NB4 (cell line): Measurements from ENCODE around the gene YLPM1.

ENCODE experiments used
- MAX ChIP-seq: IDR thresholded peaks from 2 replicates; pipeline ENCODE4 v1.6.1; 2011; ENCODE audit warnings: low read depth, low read length
- MYC ChIP-seq: IDR thresholded peaks from 2 replicates; pipeline ENCODE4 v1.6.1; 2011; ENCODE audit warnings: low read depth, low read length
- POLR2A ChIP-seq: IDR thresholded peaks from 2 replicates; pipeline ENCODE4 v1.6.1; 2011; ENCODE audit warnings: mild to moderate bottlenecking; ENCODE audit not compliant: insufficient read length; ENCODE audit errors: extremely low read depth
- TF ChIP-seq, protein P1 (sequence below): IDR thresholded peaks from one replicate; pipeline ENCODE4 v1.5.1; 2012; ENCODE audit warnings: low read depth, low read length

DNA sequence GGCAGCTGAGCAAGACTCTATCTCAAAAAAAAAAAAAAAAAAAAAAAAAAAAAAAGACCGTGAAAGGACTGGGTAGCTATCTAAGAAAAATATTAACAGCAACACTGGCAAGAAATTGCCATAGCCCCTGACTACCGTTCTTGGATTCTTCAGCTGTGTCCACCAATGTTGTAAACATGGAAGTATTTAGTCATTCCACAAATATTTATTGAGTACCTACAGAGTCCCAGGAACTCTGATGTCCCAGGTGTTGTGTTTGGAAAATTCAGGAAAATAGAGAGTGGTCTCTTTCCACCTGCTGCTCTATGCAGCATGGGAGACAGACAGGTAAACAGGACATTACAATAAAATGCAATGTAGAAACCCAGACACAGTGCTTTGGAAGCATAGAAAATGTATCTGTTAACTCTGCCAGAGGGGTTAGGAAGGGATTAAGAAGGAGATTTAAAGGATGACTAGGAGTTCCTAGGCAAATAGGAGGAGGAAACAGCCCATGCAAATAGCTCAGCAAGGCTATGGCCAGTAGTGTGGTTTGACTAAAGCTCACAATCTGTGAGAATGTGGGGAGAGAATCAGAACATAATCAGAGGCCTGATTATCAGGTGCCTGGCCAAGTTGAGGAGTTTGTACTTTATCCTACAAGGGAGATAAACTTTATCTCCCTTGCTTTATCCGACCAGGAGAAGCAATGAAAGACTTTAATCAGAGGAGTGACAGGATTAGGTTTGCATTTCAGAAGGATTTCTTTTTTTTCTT, 116.5 kb downstream of the YLPM1 start:
- TF ChIP-seq POLR2A (no peak), MAX (no peak), MYC (no peak)
- TF ChIP-seq, protein P1, sequence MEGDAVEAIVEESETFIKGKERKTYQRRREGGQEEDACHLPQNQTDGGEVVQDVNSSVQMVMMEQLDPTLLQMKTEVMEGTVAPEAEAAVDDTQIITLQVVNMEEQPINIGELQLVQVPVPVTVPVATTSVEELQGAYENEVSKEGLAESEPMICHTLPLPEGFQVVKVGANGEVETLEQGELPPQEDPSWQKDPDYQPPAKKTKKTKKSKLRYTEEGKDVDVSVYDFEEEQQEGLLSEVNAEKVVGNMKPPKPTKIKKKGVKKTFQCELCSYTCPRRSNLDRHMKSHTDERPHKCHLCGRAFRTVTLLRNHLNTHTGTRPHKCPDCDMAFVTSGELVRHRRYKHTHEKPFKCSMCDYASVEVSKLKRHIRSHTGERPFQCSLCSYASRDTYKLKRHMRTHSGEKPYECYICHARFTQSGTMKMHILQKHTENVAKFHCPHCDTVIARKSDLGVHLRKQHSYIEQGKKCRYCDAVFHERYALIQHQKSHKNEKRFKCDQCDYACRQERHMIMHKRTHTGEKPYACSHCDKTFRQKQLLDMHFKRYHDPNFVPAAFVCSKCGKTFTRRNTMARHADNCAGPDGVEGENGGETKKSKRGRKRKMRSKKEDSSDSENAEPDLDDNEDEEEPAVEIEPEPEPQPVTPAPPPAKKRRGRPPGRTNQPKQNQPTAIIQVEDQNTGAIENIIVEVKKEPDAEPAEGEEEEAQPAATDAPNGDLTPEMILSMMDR: no peak
